GM12875 (cell line): ENCODE measurements around the gene SNIP1.
"Not testable (repeated sequence)": the region's sequence is repeated elsewhere in the genome, so short reads cannot be mapped to it uniquely, and the experiment has no call there.

Experiments used
- H3K4me3 ChIP-seq: one replicate; pipeline ENCODE4 v1.5.1; 2011; ENCODE audit warnings: low read depth, low read length, control low read depth
- CTCF ChIP-seq: IDR thresholded peaks from 2 replicates; pipeline ENCODE4 v1.5.1; 2011; ENCODE audit warnings: low read depth, mild to moderate bottlenecking, control low read depth, inconsistent platforms, low read length, moderate library complexity, borderline replicate concordance; ENCODE audit not compliant: insufficient read depth

SNIP1 gene

DNA sequence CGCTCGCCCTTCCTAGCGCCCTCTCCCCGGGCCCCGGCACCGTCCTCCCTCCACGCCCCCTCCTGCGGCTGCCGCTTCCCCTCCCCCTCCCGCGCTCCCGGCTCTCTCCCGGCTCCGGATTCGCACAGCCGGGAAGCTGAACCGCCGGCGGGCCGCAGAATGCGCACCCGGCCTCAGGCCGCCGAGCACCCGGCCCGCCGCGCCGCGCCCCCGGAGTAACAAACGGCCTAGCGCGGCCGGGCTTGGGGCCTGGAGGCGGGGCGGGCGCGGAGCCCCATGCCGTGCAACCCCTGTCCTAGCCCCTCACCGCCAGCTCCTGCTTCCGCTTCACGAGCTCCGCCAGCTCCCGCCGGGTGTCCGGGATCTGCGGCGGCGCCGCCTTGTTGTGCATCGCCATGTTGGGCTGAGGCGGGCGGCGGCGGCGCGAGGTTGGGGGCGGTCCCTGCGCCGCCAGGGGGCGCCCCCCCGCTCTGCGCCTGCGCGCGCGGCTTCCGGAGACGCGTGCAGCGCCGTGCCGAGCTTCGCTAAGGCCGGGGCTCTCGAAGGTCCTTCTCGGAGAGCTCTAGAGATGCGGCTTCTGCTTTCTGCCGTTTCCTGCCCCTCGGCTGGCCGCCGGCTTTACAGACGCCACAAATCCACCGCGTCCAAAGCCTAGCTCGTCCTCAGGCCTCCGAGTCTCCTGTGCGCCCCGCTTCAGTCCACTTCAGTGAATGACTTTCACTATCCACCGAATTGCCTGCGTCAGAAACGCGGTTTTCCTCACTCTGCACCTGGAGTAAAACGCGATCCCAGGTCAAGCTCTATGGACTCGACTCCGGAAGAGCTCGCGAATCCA is 39.5 kb downstream of the SNIP1 start, which contains the start of gene MEAF6:
MEAF6 (minus strand) TSS at position 417 of the 835 bp plus-strand sequence; CDS start at position 397, 20 bp downstream.
- H3K4me3 ChIP-seq: peak within 1 kb of the TSS; percentile 89
- peak; percentile 89 for TF ChIP-seq CTCF

DNA sequence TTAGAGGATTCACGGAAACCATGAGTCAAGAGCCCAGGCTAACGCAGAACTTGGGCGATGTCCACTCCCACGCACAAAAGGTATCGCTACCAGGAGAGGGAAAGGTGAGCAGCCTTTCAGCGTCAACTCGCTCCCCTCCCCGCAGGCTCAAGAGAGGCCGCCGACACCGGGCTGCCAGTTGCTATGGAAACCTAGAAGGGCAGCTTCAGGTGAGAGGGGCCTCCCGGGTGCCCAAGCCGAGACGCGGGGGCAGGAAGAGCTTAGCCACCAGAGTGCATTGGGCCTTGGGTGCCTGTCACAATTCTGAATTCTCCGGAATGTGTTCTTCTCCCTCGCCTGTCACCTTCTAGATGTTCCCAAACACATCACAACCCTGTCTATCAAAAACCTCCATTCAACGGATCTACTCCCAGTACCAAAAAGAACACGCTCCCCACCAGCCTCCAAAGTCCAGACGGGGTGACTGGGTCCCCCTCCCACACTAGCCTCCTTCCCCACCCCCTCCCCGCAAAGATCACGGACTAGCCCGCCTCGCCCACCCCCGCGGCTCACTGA is 40.2 kb downstream of the SNIP1 start:
- peak overlapping the region; percentile 89 for H3K4me3 ChIP-seq
- TF ChIP-seq CTCF: no peak

DNA sequence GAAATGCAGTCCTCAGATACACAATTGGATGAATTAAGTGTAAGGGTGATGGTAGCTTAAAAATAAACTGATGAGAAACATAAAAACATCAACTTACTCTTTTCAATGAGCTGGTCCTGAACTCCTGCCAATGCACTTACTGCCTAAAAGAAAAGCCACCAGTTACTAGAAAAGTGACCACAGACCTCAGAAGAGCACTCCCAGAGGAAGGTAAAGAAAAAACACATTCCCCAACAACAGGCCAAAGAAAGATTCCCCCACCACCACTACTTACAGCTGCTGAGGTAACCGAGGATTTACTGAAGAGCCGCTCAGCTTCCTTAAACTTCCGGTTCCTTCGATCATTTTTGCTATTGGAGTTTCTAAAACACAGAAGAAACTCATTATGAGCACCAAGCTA is 44.9 kb downstream of the SNIP1 start:
- TF ChIP-seq CTCF: no peak
- no peak overlapping the region for H3K4me3 ChIP-seq

DNA sequence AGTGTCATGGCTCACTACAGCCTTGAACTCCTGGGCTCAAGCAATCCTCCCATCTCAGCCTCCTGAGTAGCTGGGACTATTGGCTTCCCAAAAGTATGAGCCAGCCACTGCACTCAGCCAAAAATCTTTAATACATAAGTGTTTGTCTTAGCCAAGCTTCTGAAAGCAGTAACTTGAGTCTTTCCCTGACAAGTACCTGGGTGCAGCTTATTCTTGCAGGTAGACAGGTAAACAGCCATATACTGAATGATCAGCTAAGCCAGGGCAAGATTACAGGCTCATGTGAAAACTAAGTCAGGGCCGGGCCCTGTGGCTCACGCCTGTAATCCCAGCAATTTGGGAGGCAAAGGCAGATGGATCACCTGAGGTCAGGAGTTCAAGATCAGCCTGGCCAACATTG is 47.4 kb downstream of the SNIP1 start:
- no peak for TF ChIP-seq CTCF
- H3K4me3 ChIP-seq: no peak overlapping the region

GRCh38 chr1:37502791-37503190 is 51.3 kb downstream of the SNIP1 start:
- H3K4me3 ChIP-seq: not testable (repeated sequence)

DNA sequence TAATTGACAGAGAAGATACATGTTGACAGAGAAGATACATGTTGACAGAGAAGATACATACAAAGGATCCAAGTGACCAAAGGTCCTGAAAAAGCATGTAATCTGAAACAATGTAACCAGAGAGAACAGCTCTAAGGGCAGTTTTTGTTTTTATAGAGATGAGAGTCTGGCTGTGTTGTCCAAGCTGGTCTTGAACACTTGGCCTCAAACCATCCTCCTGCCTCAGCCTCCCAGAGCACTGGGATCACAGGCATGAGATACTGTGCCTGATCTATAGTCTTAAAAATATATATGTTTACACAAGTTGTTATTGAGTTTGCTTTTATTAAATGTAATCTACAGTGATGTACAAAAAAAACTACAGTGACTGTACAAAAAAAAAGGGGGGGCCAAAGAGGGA is 52.0 kb downstream of the SNIP1 start:
- no peak for TF ChIP-seq CTCF

GRCh38 chr1:37501661-37502060 is 52.4 kb downstream of the SNIP1 start:
- TF ChIP-seq CTCF: no peak

More for the DNA sequence above, 52.0 kb downstream of the SNIP1 start:
- H3K4me3 ChIP-seq: no peak overlapping the region

More at GRCh38 chr1:37501661-37502060, 52.4 kb downstream of the SNIP1 start:
- H3K4me3 ChIP-seq: no peak overlapping the region
